HTR-8/SVneo (cell line): ENCODE data around the gene SLC8A2.
"Not testable (repeated sequence)": the region's sequence is repeated elsewhere in the genome, so short reads cannot be mapped to it uniquely, and the experiment has no call there.

ENCODE experiments used
- DNase-seq: peaks from one replicate; pipeline ENCODE4 v3.0.0; 2011; ENCODE audit warnings: low spot score, mixed read lengths; ENCODE audit not compliant: insufficient read length
- FAIRE-seq: peaks from 2 replicates; lab custom pipeline; 2011; peaks lifted over from hg19 to GRCh38; lab: Jason Lieb, UNC

SLC8A2 gene

GRCh38 chr19:47389150-47389556 lies 82.5 kb downstream of the SLC8A2 start:
- DNase-seq, result no peak
- FAIRE-seq, result no peak

- FAIRE-seq, DNase-seq: not testable (repeated sequence)
Observed at GRCh38 chr19:47388721-47389120, 83.0 kb downstream of the SLC8A2 start.

GRCh38 chr19:47387623-47388022 lies 84.1 kb downstream of the SLC8A2 start:
- FAIRE-seq, DNase-seq: not testable (repeated sequence)

GRCh38 chr19:47386582-47386981 lies 85.1 kb downstream of the SLC8A2 start:
- DNase-seq, FAIRE-seq: not testable (repeated sequence)

GRCh38 chr19:47384533-47384932 lies 87.2 kb downstream of the SLC8A2 start:
- FAIRE-seq, result not testable (repeated sequence)

GRCh38 chr19:47383890-47384289 lies 87.8 kb downstream of the SLC8A2 start:
- not testable (repeated sequence) for DNase-seq, FAIRE-seq

More at GRCh38 chr19:47384533-47384932, 87.2 kb downstream of the SLC8A2 start:
- DNase-seq, result not testable (repeated sequence)

GRCh38 chr19:47381653-47382279 lies 89.9 kb downstream of the SLC8A2 start:
- no peak for FAIRE-seq
- DNase-seq, result no peak

- DNase-seq (no peak), FAIRE-seq (no peak)
Observed at GRCh38 chr19:47381121-47381520, 90.6 kb downstream of the SLC8A2 start.

GRCh38 chr19:47380559-47380958 lies 91.1 kb downstream of the SLC8A2 start:
- DNase-seq (no peak), FAIRE-seq (no peak)

- no peak for DNase-seq
- FAIRE-seq, result no peak
Observed at GRCh38 chr19:47379381-47379938, 92.2 kb downstream of the SLC8A2 start.

GRCh38 chr19:47378246-47378645 lies 93.4 kb downstream of the SLC8A2 start:
- no peak for DNase-seq
- no peak for FAIRE-seq
